Panc1 (cell line): ENCODE results near the gene CFAP210. TPM values are rescaled to one million over a fixed set of nuclear protein-coding genes. Genes with fewer than 3 reads are reported as not detected.

Experiments
- ATAC-seq: fragments of 200-7000 bp; cut with Tn5 transposase; 2 replicates; pipeline ENCODE4 v1.9.1; 2020; ENCODE audit warnings: mild to moderate bottlenecking, moderate library complexity
- BruUV-seq: library from RNA; stranded (reverse); fragments of 400-500 nt; replicated peaks from 2 replicates; lab custom pipeline; 2021; lab: Mats Ljungman, UMichigan
- CTCF ChIA-PET: fragments of 300-600 bp; sonication (Branson Sonifier 250); formaldehyde crosslinking; loops from one replicate; lab custom pipeline; 2022; ENCODE audit warnings: antibody characterized with exemption; lab: Charles Lee
- POLR2A ChIA-PET: fragments of 300-600 bp; sonication (Branson Sonifier 250); formaldehyde crosslinking; loops from one replicate; lab custom pipeline; 2022; ENCODE audit warnings: antibody characterized with exemption; lab: Charles Lee
- DNase-seq: peaks from one replicate; pipeline ENCODE4 v3.0.0-alpha.2; 2010; ENCODE audit warnings: low read depth, low spot score
- H3K27ac ChIP-seq: 2 replicates; pipeline ENCODE4 v1.5.1; 2011; ENCODE audit warnings: mild to moderate bottlenecking, low read length, inconsistent platforms
- H3K27me3 ChIP-seq: fragments of 200-500 bp; sonication (Bioruptor generic); 2 replicates; pipeline ENCODE4 v1.6.0; 2014; ENCODE audit warnings: low read length, inconsistent platforms; ENCODE audit not compliant: control insufficient read depth, insufficient read depth
- H3K36me3 ChIP-seq: fragments of 200-500 bp; sonication (Bioruptor generic); 2 replicates; pipeline ENCODE4 v1.5.1; 2014; ENCODE audit warnings: inconsistent platforms, mild to moderate bottlenecking, low read length, moderate library complexity; ENCODE audit not compliant: control insufficient read depth, insufficient read depth
- H3K4me1 ChIP-seq: 2 replicates; pipeline ENCODE4 v1.5.1; 2011; ENCODE audit warnings: inconsistent platforms, mild to moderate bottlenecking, low read length, moderate library complexity; ENCODE audit not compliant: control insufficient read depth, insufficient read depth
- H3K4me3 ChIP-seq, 2 experiments: 2 replicates each; pipeline ENCODE4 v1.5.1; 2011 to 2012; ENCODE audit warnings: low read depth in 2 of 2, low read length in 2 of 2, mild to moderate bottlenecking in 2 of 2, inconsistent platforms in 1 of 2, moderate library complexity in 1 of 2
- H3K9me3 ChIP-seq: fragments of 200-500 bp; sonication (Bioruptor generic); 2 replicates; pipeline ENCODE4 v1.5.1; 2014; ENCODE audit warnings: low read depth, mild to moderate bottlenecking, inconsistent platforms, low read length, moderate library complexity; ENCODE audit not compliant: control insufficient read depth, insufficient read depth
- CTCF ChIP-seq: fragments of 450-650 bp; IDR thresholded peaks from 2 replicates; pipeline ENCODE4 v1.5.1; 2017; ENCODE audit warnings: mild to moderate bottlenecking
- POLR2AphosphoS5 ChIP-seq: IDR thresholded peaks from 2 replicates; pipeline ENCODE4 v1.6.1; 2012; ENCODE audit warnings: mild to moderate bottlenecking, low read depth, low read length, moderate library complexity
- REST ChIP-seq, 2 experiments: IDR thresholded peaks; 2 replicates each; pipeline ENCODE4 v1.6.1; 2011 to 2012; ENCODE audit warnings: low read depth in 2 of 2, control low read depth in 1 of 2, low read length in 1 of 2, mild to moderate bottlenecking in 1 of 2, moderate library complexity in 1 of 2; ENCODE audit not compliant: insufficient read depth in 1 of 2
- SIN3A ChIP-seq: IDR thresholded peaks from 2 replicates; pipeline ENCODE4 v1.6.1; 2012; ENCODE audit warnings: low read depth, mild to moderate bottlenecking, low read length, moderate library complexity, borderline replicate concordance; ENCODE audit not compliant: insufficient read depth
- TCF7L2 ChIP-seq: IDR thresholded peaks from 2 replicates; pipeline ENCODE4 v1.6.1; 2011; ENCODE audit warnings: mild to moderate bottlenecking, low read depth, low read length, inconsistent platforms
- in situ Hi-C: cut with HindIII; loops from 2 replicates; pipeline ENCODE4 v1.10.0; 2016; ENCODE audit warnings: low sequenced_read_pairs, low pct_unique_long_range_greater_than_20kb
- intact Hi-C: fragments of 100-400 bp; cut with micrococcal nuclease; formaldehyde crosslinking; loops from one replicate; pipeline ENCODE4 v1.10.0; 2022; ENCODE audit not compliant: unreplicated experiment
- total RNA-seq: library from RNA; stranded (reverse); gene quantifications from one replicate; pipeline ENCODE4 v1.2.1, GENCODE V29; 2021; ENCODE audit not compliant: unreplicated experiment

CFAP210 gene
- total RNA-seq, 1 experiment from 2014 or later = 0.23 TPM

- H3K4me1 ChIP-seq = peaks cover 11% of the 10 kb centered on the region
- DNase-seq = no peak
- intact Hi-C loops = no loop called here
- no peaks in the 10 kb centered on the region; the same call in none of the 2 replicates for H3K36me3 ChIP-seq
- in situ Hi-C loops = no loop called here
- ChIA-PET CTCF (interaction anchor here (0.5 kb wide), 1 partner anchor 26 kb away, joined by 4 read pairs; no protein-coding TSS in a partner anchor), POLR2A (interaction anchor here (0.6 kb wide), 1 partner anchor 64 kb away, joined by 5 read pairs; no protein-coding TSS in a partner anchor)
- ATAC-seq = no peak
- BruUV-seq = no TSS peak
- H3K27me3 ChIP-seq = no peaks in the 10 kb centered on the region
- TF ChIP-seq POLR2AphosphoS5 (no peak), SIN3A (no peak), REST (IDR thresholded peaks at IDR 0.05; ENCODE audit: insufficient read depth in 1 of 2, low read depth in 2 of 2, low read length in 1 of 2) (no peak), TCF7L2 (no peak), CTCF (no peak)
- peak overlapping the region; percentile 89 for H3K27ac ChIP-seq
- no peaks in the 10 kb centered on the region; the same call in 1 of the 2 replicates for H3K9me3 ChIP-seq
- H3K4me3 ChIP-seq = peak overlapping the region; percentile 73 to 89
Measured at GRCh38 chr2:169694894-169695260, 672 bp upstream of the CFAP210 start.

GRCh38 chr2:169693360-169693759 is 845 bp downstream of the CFAP210 start:
- Histone ChIP-seq H3K4me3 (peak overlapping the region; percentile 73 to 89; a peak in 3 of 4 replicates), H3K4me1 (peaks cover 11% of the 10 kb centered on the region), H3K27me3 (no peaks in the 10 kb centered on the region), H3K36me3 (no peaks in the 10 kb centered on the region; the same call in none of the 2 replicates), H3K27ac (no peak overlapping the region), H3K9me3 (peaks cover 5% of the 10 kb centered on the region; the same call in 1 of the 2 replicates)
- intact Hi-C loops (no loop called here), in situ Hi-C loops (no loop called here)
- DNase-seq = no peak
- BruUV-seq = no TSS peak
- ChIA-PET POLR2A (interaction anchor here (0.6 kb wide), 2 partner anchors 57 to 203 kb away, joined by 3 to 11 read pairs; no protein-coding TSS in a partner anchor), CTCF (no interaction called here)
- TF ChIP-seq REST (IDR thresholded peaks at IDR 0.05; ENCODE audit: insufficient read depth in 1 of 2, low read depth in 2 of 2, low read length in 1 of 2) (no peak), TCF7L2 (no peak), CTCF (peak; percentile 28; the same call in 1 of the 2 replicates)
- no peak for ATAC-seq
